ENCODE measurements around the gene ZNF778. TPM values are rescaled to one million over a fixed set of nuclear protein-coding genes. Genes with fewer than 3 reads are reported as not detected.

The ZNF778 gene
- total RNA-seq, 2 donors from 2014 or later = 13.0 to 16.3 TPM

- no peak for DNase-seq
- peaks cover 57% of the 10 kb centered on the region for H3K36me3 ChIP-seq (ENCODE audit: control insufficient read depth, insufficient read depth, low read length)
- no peaks in the 10 kb centered on the region for H3K4me1 ChIP-seq (ENCODE audit: control insufficient read depth, insufficient read depth, low read length)
- Mint-ChIP-seq H3K4me1 (peaks cover 4% of the 10 kb centered on the region), H3K4me3 (no peak overlapping the region), H3K9me3 (peaks cover 23% of the 10 kb centered on the region), H3K36me3 (ENCODE audit: low read depth) (peaks cover 64% of the 10 kb centered on the region), H3K27me3 (ENCODE audit: insufficient read depth) (no peaks in the 10 kb centered on the region), H3K27ac (no peak overlapping the region)
- no peak overlapping the region for H3K9ac ChIP-seq (ENCODE audit: extremely low read depth, low read length, poor library complexity, severe bottlenecking)
- no peak for TF ChIP-seq CTCF (conservative IDR thresholded peaks at IDR 0.05)
- no peak overlapping the region for H3K27ac ChIP-seq (ENCODE audit: low read depth, low read length)
- peaks cover under 1% of the 10 kb centered on the region for H3K9me3 ChIP-seq (ENCODE audit: control insufficient read depth, low read length)
- 93 to 94% methylated on average over 2 to 3 of the region's 3 CpGs for WGBS, 2 experiments (ENCODE audit: insufficient coverage in 1 of 2, insufficient read length in 1 of 2)
- no peaks in the 10 kb centered on the region for H3K27me3 ChIP-seq (ENCODE audit: control insufficient read depth, insufficient read depth, low read length, poor library complexity, severe bottlenecking)
- no peak overlapping the region for H3K4me3 ChIP-seq (ENCODE audit: low read length)
Observed at GRCh38 chr16:89221604-89222003, 4.1 kb downstream of the ZNF778 start.

- no peaks in the 10 kb centered on the region for H3K4me1 Mint-ChIP-seq
- H3K36me3 Mint-ChIP-seq (ENCODE audit: low read depth) = peaks cover 77% of the 10 kb centered on the region
- H3K36me3 ChIP-seq (ENCODE audit: control insufficient read depth, insufficient read depth, low read length) = peaks cover 70% of the 10 kb centered on the region
- no peaks in the 10 kb centered on the region for H3K4me1 ChIP-seq (ENCODE audit: control insufficient read depth, insufficient read depth, low read length)
- no peak overlapping the region for H3K4me3 ChIP-seq (ENCODE audit: low read length)
- peaks cover 36% of the 10 kb centered on the region for H3K9me3 Mint-ChIP-seq
- no peak for TF ChIP-seq CTCF (conservative IDR thresholded peaks at IDR 0.05)
- H3K27me3 Mint-ChIP-seq (ENCODE audit: insufficient read depth) = no peaks in the 10 kb centered on the region
- WGBS, 2 experiments (ENCODE audit: insufficient coverage in 1 of 2, insufficient read length in 1 of 2) = 95 to 98% methylated on average over 21 of the region's 21 CpGs
- H3K27me3 ChIP-seq (ENCODE audit: control insufficient read depth, insufficient read depth, low read length, poor library complexity, severe bottlenecking) = no peaks in the 10 kb centered on the region
- peaks cover 14% of the 10 kb centered on the region for H3K9me3 ChIP-seq (ENCODE audit: control insufficient read depth, low read length)
- no peak overlapping the region for H3K27ac Mint-ChIP-seq
- DNase-seq = no peak
- no peak overlapping the region for H3K9ac ChIP-seq (ENCODE audit: extremely low read depth, low read length, poor library complexity, severe bottlenecking)
- no peak overlapping the region for H3K27ac ChIP-seq (ENCODE audit: low read depth, low read length)
- no peak overlapping the region for H3K4me3 Mint-ChIP-seq
Observed at GRCh38 chr16:89222931-89223330, 5.4 kb downstream of the ZNF778 start.

- H3K27me3 Mint-ChIP-seq (ENCODE audit: insufficient read depth) = no peaks in the 10 kb centered on the region
- peaks cover 53% of the 10 kb centered on the region for H3K9me3 Mint-ChIP-seq
- no peak overlapping the region for H3K9ac ChIP-seq (ENCODE audit: extremely low read depth, low read length, poor library complexity, severe bottlenecking)
- WGBS, 2 experiments (ENCODE audit: insufficient coverage in 1 of 2, insufficient read length in 1 of 2) = 93 to 96% methylated on average over 5 to 9 of the region's 10 CpGs
- H3K27ac Mint-ChIP-seq = no peak overlapping the region
- no peak overlapping the region for H3K27ac ChIP-seq (ENCODE audit: low read depth, low read length)
- no peak overlapping the region for H3K4me3 ChIP-seq (ENCODE audit: low read length)
- H3K36me3 ChIP-seq (ENCODE audit: control insufficient read depth, insufficient read depth, low read length) = peaks cover 74% of the 10 kb centered on the region
- H3K27me3 ChIP-seq (ENCODE audit: control insufficient read depth, insufficient read depth, low read length, poor library complexity, severe bottlenecking) = no peaks in the 10 kb centered on the region
- no peaks in the 10 kb centered on the region for H3K4me1 ChIP-seq (ENCODE audit: control insufficient read depth, insufficient read depth, low read length)
- DNase-seq = no peak
- no peak for TF ChIP-seq CTCF (conservative IDR thresholded peaks at IDR 0.05)
- H3K9me3 ChIP-seq (ENCODE audit: control insufficient read depth, low read length) = peaks cover 27% of the 10 kb centered on the region
- H3K4me1 Mint-ChIP-seq = no peaks in the 10 kb centered on the region
- no peak overlapping the region for H3K4me3 Mint-ChIP-seq
- H3K36me3 Mint-ChIP-seq (ENCODE audit: low read depth) = peaks cover 93% of the 10 kb centered on the region
Observed at GRCh38 chr16:89224665-89225064, 7.2 kb downstream of the ZNF778 start.
